Activated T-cell treated with anti-CD3 and anti-CD28 coated beads for 4 hours (primary cell): ENCODE results near the gene COTL1.
A peak's percentile ranks its signal among the peaks of the same experiment; 100 is the strongest.

ENCODE experiments used
- DNase-seq: peaks from one replicate; pipeline ENCODE4 v3.0.0-alpha.2; 2020

COTL1 gene

DNA sequence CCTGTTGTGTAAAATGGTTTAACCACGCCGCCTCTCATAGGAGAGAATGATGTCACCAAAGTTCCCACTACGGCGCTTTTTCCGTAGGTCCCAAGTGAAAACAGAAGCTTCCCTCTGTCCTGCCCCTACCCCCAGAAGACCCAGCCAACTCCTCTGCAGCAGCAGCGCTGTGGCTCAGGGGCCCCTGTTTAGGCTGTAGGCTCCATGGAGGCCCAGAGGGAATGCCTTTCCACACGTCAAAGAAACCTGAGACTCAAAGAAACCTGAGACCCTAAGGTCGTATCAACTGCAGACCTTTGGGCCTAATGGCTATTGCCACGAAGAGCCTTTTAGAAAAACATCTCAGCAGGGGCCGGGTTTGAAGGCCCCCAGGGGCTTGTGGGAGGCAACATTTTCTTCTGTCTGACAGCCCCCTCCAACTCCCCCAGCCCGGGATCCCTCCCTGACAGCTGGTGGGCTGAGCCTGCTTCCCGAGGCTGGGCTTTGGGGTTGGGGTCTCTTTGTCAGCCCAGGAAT is 70.3 kb downstream of the COTL1 start:
- DNase-seq: no peak

DNA sequence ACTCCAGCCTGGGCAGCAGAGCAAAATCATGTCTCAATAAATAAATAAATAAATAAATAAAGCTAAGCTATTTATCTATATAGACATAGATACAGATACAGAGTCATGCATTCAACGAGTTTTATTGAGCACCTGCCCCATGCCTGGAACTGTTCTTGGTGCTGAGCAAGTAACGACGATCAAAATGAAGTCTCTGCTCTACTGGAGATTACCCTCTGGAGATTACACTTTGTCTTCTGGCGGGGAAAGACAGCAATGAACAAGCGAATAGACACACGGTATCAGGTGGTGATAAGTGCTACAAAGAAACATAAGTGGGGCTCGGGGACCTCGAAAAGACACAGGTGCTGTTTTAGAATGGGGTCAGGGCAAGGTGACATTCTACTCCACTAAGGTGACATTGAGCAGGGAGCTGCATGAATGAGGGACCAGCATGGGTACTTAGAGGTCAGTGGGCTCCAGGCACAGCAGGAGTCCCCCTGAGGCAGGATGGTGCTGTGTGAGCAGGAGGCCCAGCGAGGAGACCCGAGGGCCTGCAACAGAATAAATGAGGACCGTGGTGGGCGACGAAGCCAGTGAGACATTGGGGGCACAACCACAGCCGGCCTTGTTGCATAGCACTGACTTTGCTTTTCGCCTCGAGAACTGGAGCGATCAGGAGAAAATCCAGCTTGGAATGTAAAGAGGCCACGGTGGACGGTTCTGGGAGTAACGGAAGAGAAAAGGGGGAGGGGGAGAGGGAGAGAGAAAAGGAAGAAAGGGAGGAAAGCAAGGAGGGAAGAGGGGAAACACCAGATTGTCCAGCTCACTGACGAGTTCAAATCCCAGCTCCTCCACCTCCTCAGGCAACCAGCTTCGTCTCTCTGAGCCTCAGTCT is 71.0 kb downstream of the COTL1 start:
- no peak for DNase-seq

- DNase-seq: no peak
Measured at GRCh38 chr16:84545114-84545737, 72.7 kb downstream of the COTL1 start.

DNA sequence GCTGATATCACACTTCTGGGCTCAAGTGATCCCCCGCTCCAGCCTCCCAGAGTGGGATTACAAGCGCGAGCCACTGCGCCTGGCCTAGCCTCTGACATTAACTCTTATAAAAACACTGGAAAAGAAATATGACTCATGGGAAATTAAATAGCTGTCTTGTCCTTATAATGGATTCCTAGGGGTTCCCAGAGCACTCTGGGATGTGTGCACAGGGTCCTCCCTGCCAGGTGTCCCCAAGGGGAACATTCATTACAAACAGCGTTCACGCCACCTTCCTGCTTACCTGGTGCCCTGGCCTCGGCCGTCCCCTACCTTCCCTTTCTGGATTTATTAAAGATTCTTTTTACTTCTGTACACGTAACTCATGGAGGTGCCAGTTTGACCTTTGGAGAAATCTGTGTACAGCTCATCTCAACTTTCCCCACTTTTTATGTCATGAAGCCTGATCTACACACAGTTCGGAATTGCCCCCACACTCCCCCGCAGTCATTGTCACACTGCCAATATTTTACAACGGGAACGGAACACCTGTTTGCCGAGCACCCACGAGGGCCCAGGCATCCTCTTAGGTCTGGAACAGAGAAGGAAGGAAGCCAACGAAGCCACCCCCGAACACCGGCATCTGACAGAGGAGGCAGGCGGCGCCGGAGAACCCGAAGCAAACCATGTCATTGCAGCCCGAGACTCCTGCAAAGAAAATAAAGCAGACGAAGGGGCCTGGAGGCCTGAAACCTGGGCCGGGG is 73.7 kb downstream of the COTL1 start:
- peak; percentile 57 for DNase-seq

DNA sequence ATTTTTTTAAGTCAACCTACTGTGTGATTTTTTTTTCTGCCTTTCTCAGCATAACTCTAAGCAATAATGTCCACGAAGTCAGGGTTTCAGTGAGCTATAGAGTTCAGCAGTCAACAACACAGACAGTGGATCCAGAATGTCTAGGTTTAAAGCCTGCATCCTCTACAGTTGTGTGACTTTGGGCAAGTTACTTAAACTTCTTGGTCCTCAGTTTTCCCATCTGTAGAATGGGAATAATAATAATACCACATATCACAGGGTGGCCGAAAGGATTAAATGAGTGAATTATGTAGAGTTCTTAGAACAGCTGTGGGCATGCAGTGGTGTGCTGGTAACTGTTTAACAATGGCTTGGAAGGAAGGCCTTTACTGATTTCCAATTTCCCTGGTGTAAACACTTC is 74.6 kb downstream of the COTL1 start:
- no peak for DNase-seq

DNA sequence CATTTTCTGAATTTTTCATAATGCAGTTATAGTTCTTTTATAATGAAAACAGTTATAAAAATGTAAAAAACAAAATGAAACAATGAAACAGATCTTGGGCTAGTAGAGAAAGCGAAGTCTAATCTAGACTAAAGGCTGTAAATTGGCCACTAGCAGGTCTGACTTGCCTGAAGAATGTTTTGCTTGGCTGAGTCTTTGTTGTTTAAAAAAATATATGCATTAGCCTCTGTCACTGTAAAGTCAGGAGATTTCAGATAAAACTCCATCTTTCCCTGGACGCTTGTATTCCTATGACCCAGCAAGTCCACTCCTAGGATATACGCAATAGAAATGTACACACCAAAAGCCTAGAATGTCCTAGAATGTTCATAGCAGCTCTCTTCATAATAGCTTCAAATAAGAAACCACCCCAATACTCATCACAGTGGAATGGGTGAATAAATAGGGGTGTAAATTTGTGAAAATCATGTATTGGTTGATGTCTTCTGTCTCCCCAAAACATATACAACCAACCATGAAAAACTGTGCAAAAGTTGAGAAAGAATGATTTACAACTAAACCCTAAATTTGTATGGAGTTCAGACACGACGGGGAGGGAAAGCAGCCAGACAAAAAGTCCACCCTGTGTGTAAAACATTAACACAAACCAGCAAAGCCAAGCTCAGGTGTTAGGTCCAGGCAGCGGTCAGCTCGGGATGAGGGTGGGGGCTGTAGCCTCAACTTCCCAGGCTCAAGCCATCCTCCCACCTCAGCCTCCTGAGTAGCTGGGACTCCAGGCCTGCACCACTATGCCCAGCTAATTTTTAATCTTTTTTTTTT is 75.7 kb downstream of the COTL1 start:
- no peak for DNase-seq

- no peak for DNase-seq
Measured at GRCh38 chr16:84540194-84540593, 77.7 kb downstream of the COTL1 start.

DNA sequence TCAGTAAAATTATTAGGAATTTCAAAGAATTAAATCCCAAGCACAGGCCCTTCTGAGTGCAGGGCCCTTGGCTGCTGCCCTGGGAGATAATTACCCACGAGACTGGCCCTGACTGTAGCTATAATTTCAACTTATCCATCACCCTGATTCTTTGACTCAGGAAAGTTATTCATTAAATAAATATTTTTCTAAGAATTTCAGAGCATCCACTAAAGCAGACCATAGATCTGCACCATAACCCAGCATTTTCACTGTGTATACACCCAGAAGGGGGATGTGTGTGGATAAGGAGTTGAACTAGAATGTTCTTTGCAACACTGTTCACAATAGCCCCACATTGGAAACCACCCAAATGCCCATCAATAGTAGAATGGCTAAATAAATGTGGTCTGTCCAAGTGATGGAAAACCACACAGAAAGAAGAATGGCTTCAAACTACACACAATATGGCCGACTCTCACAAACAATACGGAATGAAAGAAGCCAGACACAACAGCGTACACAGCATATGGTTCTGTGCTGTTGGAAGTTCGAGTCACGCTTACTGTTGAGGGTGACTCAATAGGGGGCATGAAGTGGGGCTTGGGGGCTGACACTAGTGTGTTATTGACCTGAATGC is 79.5 kb downstream of the COTL1 start:
- no peak for DNase-seq

DNA sequence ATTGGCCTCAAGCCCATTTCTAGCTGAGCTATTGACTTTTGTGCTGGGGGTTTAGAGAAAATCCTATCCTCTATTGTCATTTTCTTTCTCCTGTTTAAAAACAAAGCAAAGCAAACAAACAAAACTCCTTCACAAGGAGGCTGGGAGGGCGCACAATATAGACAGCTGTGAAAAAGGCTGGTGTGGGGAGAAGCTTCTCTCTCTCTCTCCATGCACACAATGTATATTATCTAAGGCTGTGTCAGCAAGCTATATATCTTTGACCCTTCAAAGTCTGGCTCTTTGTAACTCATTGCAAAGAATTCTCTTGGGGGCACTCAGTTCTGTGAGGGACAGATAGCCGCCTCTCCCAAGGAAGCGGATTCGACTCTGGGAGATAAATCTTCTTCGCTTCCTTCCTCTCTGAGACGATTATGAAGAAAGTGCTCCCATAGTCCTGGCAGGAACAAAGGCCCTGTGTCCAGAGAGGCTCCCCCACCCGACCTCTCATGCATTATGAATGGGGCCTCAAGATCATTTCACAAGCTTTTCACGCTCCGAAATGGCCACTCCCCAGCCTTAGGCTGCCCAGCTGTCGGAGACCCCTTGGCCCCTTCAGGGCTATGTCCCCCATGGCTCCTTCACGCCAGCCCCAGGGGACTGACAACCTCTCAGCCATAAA is 80.3 kb downstream of the COTL1 start:
- no peak for DNase-seq

DNA sequence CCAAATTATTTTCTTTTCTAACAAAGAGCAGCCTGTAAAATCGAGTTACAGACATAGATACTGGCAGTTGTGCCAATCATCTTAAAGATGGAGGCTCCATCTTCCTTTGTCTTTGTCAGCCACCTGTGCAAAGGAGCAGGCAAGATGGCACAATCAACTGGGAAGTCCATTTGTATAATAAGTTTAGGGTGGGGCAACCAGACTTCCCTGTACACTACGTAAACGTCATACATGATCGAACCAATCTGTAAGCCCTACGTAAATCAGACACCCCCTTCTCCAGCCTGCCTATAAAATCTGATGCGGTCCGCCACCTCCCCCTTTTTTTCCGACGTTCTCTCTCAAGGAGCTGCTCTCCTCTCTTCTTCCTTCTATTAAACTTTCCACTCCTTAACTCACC is 82.0 kb downstream of the COTL1 start:
- no peak for DNase-seq

DNA sequence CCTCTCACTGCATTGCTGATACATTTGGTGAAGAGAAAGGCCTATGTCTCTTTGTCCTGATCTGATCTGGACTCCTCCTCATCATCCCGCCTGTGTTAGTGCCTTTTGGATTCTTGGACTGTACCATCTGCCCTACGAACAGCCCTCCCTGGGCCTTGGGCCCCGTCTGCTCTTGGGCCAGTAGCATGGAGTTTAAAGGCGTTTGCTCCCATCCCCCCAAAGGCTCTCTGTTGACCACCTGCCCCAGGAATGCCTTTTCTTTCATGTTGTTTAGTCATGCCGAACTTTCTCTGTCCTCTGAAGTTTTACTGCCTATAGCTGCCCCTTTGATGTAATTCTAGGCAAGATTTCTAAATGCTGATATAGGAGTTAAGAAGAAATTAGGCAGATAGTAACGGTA is 82.5 kb downstream of the COTL1 start:
- no peak for DNase-seq

- no peak for DNase-seq
Measured at GRCh38 chr16:84534815-84535214, 83.1 kb downstream of the COTL1 start.

DNA sequence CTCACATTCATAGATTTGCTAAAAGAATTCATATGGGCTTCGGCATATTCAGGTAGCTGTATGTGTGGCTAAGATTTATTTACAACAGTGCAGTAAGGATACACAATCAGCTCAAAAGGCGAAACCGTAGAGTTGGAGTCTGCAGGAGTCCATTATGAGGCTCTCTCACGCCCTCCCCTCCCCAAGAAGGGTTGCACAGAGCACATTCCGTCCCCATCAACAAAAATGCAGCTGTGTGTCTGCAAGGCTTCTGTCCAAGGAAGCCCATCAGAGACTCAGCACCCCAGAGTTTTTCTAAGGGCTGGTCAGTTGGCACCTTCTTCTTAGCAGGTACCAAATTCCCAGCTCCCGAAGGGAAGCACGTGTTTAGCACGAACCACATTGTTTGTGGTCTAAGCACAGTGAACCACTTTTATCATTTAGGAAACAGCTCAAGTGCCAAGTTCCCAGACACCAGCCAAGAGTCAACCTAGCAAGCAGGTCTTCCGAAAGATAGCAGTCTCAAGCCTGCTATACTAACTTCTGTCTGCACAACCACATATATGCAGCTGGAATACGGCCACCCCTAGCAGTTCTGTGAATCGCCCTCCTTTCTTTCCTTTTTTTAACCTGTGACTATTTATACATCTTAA is 84.9 kb downstream of the COTL1 start:
- DNase-seq: no peak

GRCh38 chr16:84532291-84532724 is 85.6 kb downstream of the COTL1 start:
- DNase-seq: no peak

- no peak for DNase-seq
Measured at GRCh38 chr16:84531671-84532111, 86.2 kb downstream of the COTL1 start.

DNA sequence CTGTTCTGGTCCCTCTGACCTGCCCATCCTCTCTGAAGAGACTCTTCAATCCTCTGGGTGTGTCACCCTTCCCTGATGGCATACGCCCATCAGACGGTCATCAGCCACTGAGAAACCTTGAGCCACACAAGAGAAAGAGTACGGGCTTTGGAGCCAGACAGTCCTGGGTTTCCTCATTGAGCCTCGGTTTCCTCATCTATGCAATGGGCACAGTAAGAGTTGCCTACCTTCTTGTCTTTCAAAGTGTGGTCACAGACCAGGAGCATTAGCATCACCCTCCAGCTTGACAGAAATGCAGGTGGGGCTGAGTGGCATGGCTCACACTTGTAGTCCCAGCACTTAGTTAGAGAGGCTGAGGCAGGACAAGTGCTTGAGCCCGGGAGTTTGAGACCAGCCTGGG is 87.3 kb downstream of the COTL1 start:
- DNase-seq: no peak

DNA sequence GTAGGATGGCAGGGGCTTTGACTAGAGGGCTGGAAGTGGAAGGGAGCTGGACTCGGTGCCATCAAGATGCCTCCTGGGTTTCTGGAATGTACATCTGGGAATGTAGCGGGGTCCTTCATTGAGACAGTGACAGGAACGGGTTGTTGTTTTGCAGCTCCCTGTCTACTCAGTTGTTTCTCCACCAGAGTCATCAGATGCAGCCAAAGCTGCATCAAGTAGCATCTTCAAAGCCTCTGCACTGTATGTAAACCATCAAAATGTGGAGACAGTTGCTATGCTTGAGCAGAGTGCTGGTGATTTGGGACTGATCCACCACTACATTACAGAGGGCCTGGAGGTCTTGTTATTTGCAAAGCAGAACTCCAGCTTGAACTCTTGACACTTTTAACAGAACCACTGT is 88.3 kb downstream of the COTL1 start:
- DNase-seq: no peak

DNA sequence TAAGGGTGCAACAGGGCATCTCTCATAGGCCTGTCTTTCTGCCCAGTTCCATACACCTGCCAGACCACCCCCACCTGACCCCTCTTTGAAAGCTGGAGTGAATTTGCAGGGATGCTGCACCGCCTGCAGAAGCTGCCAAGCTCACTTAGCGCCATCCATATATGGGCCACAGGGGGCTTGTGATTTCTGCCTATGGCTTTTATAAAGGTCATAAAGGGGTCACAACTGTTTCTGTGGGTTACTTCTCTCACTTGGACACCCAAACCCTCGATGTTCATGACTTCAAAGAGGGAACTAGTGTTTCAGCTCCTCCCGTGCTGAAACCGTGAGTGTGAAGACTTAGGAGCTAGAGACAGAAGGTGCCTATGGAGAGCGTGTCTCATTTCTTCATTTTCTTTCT is 89.6 kb downstream of the COTL1 start:
- no peak for DNase-seq

DNA sequence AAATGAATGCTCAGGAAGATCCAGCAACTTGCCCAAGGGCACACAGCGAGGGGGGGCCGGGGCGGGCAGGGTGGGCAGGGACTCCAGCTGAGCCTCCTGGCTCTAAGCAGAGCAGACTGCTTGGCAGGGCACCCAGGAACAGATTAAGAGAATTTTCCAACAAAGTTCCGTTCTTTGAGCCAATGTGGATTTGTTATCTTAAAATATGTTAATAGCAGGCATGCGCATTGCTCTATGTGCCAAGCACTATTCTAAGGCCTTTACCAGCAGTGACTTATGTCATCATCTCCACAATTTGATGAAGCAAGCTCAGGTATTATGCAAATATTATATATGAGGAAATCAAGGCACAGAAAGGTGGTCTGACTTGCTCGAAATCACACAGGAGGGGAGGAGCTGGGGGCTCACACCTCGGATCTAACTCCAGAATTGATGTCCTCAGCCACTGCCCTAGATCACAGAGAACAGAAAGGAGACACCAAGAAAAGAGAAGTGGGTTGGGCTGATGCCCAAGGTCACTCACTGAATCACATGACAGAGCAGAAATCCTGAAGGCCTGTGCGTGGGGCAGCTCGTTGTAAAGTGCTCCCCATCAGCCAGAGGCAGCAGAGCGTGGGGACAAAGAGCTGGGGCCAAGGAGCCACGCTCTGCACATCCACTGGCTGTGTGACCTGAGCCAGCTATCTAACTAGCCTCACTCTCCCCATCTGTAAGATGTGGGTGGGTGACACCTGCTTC is 90.2 kb downstream of the COTL1 start:
- no peak for DNase-seq

- no peak for DNase-seq
Measured at GRCh38 chr16:84526794-84527531, 90.9 kb downstream of the COTL1 start.
